A673 (cell line): ENCODE data around the gene WDPCP. TPM values are rescaled to one million over a fixed set of nuclear protein-coding genes. Genes with fewer than 3 reads are reported as not detected.

Experiments used
- BruUV-seq: library from RNA; stranded (reverse); fragments of 400-500 nt; replicated peaks from 2 replicates; lab custom pipeline; 2021; lab: Mats Ljungman, UMichigan
- CTCF ChIA-PET: fragments of 300-600 bp; sonication (Branson Sonifier 250); formaldehyde crosslinking; loops from one replicate; lab custom pipeline; 2022; ENCODE audit warnings: antibody characterized with exemption; lab: Charles Lee
- POLR2A ChIA-PET: fragments of 300-600 bp; sonication (Branson Sonifier 250); formaldehyde crosslinking; loops from one replicate; lab custom pipeline; 2022; ENCODE audit warnings: antibody characterized with exemption; ENCODE audit not compliant: low non-redundant PET; lab: Charles Lee
- DNase-seq: peaks from one replicate; pipeline ENCODE4 v3.0.0-alpha.2; 2015; ENCODE audit warnings: low spot score
- H3K27ac ChIP-seq: fragments of 200-600 bp; sonication (generic); 2 replicates; pipeline ENCODE4 v1.5.1; 2016; ENCODE audit warnings: mixed run types, low read depth, mild to moderate bottlenecking, mixed read lengths, antibody characterized with exemption, low read length; ENCODE audit not compliant: poor library complexity, severe bottlenecking
- H3K27me3 ChIP-seq: fragments of 200-600 bp; sonication (generic); replicated peaks from 2 replicates; pipeline ENCODE4 v1.6.1; 2017; ENCODE audit warnings: mixed run types, low read depth, mild to moderate bottlenecking, mixed read lengths, antibody characterized with exemption, low read length; ENCODE audit not compliant: insufficient read depth, poor library complexity
- H3K36me3 ChIP-seq: fragments of 200-600 bp; sonication (generic); 2 replicates; pipeline ENCODE4 v1.6.1; 2016; ENCODE audit warnings: mixed run types, mild to moderate bottlenecking, mixed read lengths, antibody characterized with exemption, low read length; ENCODE audit not compliant: insufficient read depth, poor library complexity, severe bottlenecking
- H3K4me1 ChIP-seq: fragments of 200-600 bp; sonication (generic); 2 replicates; pipeline ENCODE4 v1.6.1; 2017; ENCODE audit warnings: mixed run types, mild to moderate bottlenecking, mixed read lengths, antibody characterized with exemption, low read length; ENCODE audit not compliant: insufficient read depth, poor library complexity, severe bottlenecking
- H3K4me3 ChIP-seq: fragments of 200-600 bp; sonication (generic); 2 replicates; pipeline ENCODE4 v1.5.1; 2016; ENCODE audit warnings: low read depth, mixed run types, mild to moderate bottlenecking, mixed read lengths, low read length; ENCODE audit not compliant: poor library complexity, severe bottlenecking
- H3K9me3 ChIP-seq: fragments of 200-600 bp; sonication (generic); 2 replicates; pipeline ENCODE4 v1.6.1; 2016; ENCODE audit warnings: mixed run types, low read depth, mild to moderate bottlenecking, mixed read lengths, antibody characterized with exemption, low read length; ENCODE audit not compliant: poor library complexity, severe bottlenecking
- EZH2 ChIP-seq: fragments of 200-600 bp; sonication (generic); IDR thresholded peaks from 2 replicates; pipeline ENCODE4 v1.6.1; 2017; ENCODE audit warnings: borderline replicate concordance, low read depth, mild to moderate bottlenecking, mixed read lengths, antibody characterized with exemption, low read length; ENCODE audit not compliant: poor library complexity, severe bottlenecking
- intact Hi-C: fragments of 100-400 bp; cut with micrococcal nuclease; formaldehyde crosslinking; loops from one replicate; pipeline ENCODE4 v1.10.0; 2022; ENCODE audit not compliant: unreplicated experiment
- total RNA-seq: library from RNA; stranded (reverse); gene quantifications from 2 replicates; pipeline ENCODE4 v1.2.3, GENCODE V29; 2021
- TF ChIP-seq, protein P1 (sequence below): fragments of 300-800, 200-600 bp; sonication (generic); conservative IDR thresholded peaks from 2 replicates; pipeline ENCODE4 v1.5.1; 2017; ENCODE audit warnings: low read depth, mild to moderate bottlenecking, antibody characterized with exemption, low read length, moderate library complexity, mixed read lengths

WDPCP gene
- total RNA-seq, 1 experiment from 2014 or later, result 7.9 TPM

DNA sequence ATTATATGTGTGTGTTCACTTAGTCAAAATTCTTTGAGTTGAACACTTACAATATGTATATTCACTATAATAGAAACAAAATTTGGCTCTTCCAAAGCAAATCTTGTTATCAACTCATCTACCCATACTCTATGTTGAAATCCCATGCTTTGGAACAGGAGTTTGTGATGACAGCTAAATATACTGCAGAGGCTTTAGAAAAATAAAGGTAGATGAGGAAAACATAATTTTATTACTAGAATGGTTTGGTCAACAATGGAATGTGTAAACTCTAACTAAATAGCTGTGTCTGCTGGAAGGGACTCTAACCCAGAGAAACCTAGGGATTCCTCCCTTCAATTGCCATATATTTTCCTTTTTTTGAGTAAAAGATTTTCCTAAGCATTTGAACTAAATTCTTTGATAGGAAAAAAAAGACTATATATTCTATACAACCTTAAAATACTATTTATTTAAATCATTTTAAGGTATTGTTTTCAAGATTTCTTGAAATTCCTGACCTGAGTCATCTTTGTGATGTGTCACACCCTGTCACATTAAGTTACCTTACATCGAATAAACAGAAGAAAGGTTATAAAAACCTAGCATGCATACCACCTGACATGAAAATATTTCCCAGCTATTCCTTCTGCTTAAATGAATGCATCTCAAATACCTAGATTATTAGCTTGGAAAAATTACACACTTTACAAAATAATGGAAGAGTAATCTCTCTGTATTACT, 362.2 kb downstream of the WDPCP start:
- no peaks in the 10 kb centered on the region for H3K4me1 ChIP-seq
- POLR2A ChIA-PET, result no interaction called here
- H3K27ac ChIP-seq, result no peak overlapping the region
- CTCF ChIA-PET, result no interaction called here
- no peaks in the 10 kb centered on the region for H3K36me3 ChIP-seq
- no TSS peak for BruUV-seq
- no peak for DNase-seq
- no peak overlapping the region for H3K4me3 ChIP-seq
- no peaks in the 10 kb centered on the region for H3K27me3 ChIP-seq
- intact Hi-C loops, result no loop called here
- TF ChIP-seq, protein P1, sequence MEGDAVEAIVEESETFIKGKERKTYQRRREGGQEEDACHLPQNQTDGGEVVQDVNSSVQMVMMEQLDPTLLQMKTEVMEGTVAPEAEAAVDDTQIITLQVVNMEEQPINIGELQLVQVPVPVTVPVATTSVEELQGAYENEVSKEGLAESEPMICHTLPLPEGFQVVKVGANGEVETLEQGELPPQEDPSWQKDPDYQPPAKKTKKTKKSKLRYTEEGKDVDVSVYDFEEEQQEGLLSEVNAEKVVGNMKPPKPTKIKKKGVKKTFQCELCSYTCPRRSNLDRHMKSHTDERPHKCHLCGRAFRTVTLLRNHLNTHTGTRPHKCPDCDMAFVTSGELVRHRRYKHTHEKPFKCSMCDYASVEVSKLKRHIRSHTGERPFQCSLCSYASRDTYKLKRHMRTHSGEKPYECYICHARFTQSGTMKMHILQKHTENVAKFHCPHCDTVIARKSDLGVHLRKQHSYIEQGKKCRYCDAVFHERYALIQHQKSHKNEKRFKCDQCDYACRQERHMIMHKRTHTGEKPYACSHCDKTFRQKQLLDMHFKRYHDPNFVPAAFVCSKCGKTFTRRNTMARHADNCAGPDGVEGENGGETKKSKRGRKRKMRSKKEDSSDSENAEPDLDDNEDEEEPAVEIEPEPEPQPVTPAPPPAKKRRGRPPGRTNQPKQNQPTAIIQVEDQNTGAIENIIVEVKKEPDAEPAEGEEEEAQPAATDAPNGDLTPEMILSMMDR, result no peak
- TF ChIP-seq EZH2, result no peak
- H3K9me3 ChIP-seq, result no peaks in the 10 kb centered on the region

DNA sequence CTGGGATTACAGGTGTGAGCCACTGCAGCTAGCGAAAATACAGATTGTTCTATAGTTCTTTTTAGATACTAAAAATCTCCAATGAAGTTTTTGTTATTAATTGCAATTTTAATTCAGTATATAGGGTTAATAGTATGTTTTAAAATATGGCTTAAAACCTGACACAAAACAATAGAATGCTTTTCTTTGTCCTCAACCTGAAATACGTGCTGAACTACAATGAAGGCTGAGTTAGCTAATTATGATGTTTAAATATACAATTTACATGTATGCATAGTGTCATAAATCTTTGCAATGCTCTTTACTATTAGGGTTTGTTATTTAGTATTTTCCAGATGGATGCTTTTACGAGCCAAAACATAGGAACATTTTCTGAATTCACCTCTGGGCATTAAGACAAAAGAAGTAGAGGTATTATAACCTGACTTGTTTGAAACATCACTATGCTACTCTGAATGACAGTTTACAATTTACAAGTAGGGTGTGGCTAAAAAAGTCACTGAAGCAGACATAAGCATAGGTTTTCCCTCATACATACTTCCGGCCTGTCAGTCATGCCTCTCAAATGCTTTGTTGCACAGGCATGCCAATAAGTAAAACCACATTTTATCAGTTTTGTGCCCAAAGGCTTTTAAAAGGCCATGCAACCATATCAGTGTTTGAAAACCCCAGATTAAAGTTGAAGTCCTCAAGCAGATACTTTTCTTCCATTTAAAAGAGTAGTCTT, 369.3 kb downstream of the WDPCP start:
- Histone ChIP-seq H3K4me3 (no peak overlapping the region), H3K27ac (no peak overlapping the region), H3K4me1 (no peaks in the 10 kb centered on the region), H3K9me3 (no peaks in the 10 kb centered on the region), H3K27me3 (no peaks in the 10 kb centered on the region), H3K36me3 (no peaks in the 10 kb centered on the region)
- ChIA-PET POLR2A (no interaction called here), CTCF (no interaction called here)
- peak; percentile 14 for DNase-seq
- no peak for TF ChIP-seq EZH2
- TF ChIP-seq, protein P1, result no peak
- BruUV-seq, result no TSS peak
- intact Hi-C loops, result no loop called here

DNA sequence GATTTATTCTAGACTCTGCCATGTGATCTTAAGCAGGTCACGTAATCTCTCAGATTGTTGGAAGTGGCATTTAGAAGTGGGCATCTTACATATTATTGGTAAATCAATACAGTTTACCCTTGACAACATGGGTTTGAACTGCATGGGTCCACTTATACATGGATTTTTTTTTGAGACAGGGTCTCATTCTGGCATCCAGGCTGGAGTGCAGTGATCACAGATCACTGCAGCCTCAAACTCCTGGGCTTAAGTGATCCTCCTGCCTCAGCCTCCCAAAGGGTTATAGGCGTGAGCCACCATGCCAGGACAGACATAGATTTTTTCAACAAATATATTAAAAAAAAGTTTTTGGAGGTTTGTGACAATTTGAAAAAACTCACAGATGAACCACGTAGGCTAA, 393.0 kb downstream of the WDPCP start:
- TF ChIP-seq, protein P1, result no peak
- TF ChIP-seq EZH2, result no peak
- Histone ChIP-seq H3K4me3 (no peak overlapping the region), H3K9me3 (no peaks in the 10 kb centered on the region), H3K27ac (no peak overlapping the region), H3K4me1 (no peaks in the 10 kb centered on the region), H3K36me3 (no peaks in the 10 kb centered on the region), H3K27me3 (no peaks in the 10 kb centered on the region)
- BruUV-seq, result no TSS peak
- no peak for DNase-seq
- POLR2A ChIA-PET, result no interaction called here
- intact Hi-C loops, result no loop called here
- CTCF ChIA-PET, result no interaction called here
